CD4-positive, alpha-beta T cell treated with Interleukin-17A for 1 hour (primary cell): ENCODE data around the gene LHPP.
"Not testable (repeated sequence)": the region's sequence is repeated elsewhere in the genome, so short reads cannot be mapped to it uniquely, and the experiment has no call there.

Experiments used
- DNase-seq: peaks from one replicate; pipeline ENCODE4 v3.0.0-alpha.2; 2020

The LHPP gene

GRCh38 chr10:124598196-124598595 lies 136.6 kb downstream of the LHPP start:
- no peak for DNase-seq

DNA sequence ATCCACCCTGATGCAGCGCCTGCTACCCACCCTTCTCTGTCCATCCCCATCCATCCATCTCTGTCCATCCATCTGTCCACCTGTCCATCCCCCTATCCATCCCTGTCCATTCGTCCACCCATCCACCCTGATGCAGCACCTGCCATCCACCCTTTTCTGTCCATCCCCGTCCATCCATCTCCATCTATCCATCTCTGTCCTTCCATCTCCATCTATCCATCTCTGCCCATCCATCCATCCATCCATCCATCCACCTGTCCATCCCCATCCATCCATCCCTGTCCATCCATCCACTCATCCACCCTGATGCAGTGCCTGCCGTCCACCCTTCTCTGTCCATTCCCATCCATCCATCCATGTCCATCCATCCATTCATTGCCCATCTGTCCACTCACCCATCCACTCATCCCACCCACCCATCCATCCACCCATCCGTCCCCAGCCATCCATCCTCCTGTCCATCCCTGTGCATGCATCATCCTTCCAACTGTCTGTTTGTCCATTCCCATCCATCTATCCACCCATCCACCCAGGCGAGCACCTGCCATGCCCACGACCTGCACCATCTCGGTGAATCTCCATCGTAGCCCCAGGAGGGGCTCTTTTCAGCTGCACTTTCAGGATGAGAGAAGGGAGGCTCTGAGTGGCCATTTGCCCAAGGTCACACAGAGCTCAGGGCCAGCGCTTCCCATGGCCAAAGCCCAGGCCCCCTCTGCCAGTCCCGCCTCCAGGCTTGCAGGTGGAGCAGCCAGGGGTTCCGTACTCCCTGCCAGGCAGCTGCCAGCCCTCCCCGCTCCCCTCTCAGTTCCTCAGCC lies 137.4 kb downstream of the LHPP start:
- no peak for DNase-seq

GRCh38 chr10:124599588-124600050 lies 138.0 kb downstream of the LHPP start:
- DNase-seq: no peak

DNA sequence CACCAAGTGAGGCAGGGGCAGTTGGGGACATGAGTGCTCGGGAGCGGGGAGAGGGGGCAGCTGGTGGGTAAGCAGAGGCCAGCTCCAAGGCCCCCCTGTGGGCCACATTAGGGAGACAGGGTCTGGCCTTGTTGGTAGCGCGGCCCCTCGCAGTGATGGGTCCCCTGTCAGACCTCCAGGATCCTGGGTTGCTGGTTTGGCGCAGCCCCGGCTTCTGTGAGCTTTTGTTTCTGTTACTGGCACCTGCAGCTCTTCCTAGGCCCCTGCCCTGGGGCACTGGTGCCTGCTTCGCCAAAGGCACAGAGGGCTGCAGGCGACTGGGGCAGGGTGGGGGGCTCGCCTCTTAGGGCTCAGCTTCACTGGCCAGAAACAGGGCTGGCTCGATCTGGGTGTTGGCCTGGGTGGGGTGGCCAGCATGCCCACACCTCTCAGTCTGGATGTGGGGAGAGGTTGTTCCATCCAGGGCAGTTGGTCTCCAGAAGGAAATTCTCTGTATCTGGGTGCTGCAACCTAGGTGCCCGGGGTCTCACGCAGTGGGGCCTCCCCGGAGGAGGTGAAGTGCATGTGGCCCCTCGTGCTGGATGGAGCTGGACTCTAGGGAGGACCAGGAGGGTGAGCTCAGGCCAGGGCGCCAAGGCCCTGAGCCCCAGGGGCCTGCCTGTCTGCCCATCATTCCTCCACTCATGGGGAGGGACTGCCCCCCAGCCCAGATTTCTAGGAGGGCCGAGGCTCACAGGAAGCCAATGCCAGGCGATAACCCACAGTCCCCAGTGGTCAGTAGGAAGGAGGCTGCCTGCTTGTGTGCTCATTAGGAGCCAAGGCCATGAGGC lies 138.6 kb downstream of the LHPP start:
- no peak for DNase-seq

GRCh38 chr10:124601016-124601415 lies 139.4 kb downstream of the LHPP start:
- DNase-seq: no peak

DNA sequence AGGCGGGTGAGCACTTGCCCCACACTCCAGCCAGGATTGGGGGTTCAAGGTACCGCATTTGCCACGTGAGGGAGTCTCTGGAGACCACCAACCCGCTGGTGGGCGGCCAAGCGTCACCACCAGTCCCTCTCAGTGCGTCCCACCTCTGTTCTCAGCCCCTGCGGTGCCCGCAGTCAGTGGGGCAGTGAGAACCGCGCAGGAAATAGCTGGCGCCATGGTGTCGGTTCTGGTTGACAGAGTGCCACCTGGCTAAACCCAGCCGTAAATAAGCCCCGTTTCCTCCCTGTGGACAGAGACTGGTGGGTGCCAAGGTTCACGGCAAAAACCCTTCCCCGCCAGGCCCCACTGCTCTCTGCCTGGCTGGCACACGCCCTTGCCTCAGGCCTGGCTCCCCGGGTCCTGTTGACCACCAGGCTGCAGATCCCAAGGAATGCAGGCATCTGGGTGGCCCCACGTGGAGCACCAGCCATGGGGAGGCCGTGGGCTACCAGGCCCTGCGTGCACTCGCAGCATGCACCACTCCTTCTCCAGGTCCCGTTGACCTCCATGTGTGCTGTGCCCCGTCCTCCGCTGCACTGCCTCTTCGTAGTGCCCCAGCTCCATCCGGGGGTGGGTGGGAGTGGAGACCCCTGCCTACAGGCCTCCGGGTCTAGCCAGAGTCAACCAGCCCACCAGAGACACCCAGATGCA lies 140.0 kb downstream of the LHPP start:
- DNase-seq: no peak

DNA sequence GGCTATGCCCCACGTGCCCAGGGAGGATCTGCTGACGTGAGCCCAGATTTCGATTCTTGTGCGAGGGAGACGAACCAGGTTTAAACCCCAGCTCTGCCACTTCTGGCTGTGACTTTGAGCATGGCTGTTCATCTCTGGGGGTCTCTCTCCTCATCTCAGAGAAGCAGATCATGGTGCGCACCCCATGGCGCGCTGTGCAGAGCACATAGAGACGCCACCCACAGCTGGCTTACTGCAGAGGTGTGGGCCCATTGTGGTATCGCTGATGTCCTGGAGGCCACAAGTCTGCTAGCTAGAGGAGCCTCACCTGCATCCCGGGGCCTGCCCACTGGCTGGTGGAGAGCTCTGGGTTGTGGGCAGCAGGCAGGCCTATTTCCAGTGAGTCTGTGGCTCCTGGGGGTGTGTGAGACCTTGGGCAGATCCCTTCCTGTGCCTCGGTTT lies 140.5 kb downstream of the LHPP start:
- DNase-seq: no peak

GRCh38 chr10:124602646-124603365 lies 141.2 kb downstream of the LHPP start:
- no peak for DNase-seq

- no peak for DNase-seq
Measured at GRCh38 chr10:124603376-124604213, 142.0 kb downstream of the LHPP start.

GRCh38 chr10:124604214-124605000 lies 142.8 kb downstream of the LHPP start:
- no peak for DNase-seq

- DNase-seq: no peak
Measured at GRCh38 chr10:124605001-124605370, 143.4 kb downstream of the LHPP start.

DNA sequence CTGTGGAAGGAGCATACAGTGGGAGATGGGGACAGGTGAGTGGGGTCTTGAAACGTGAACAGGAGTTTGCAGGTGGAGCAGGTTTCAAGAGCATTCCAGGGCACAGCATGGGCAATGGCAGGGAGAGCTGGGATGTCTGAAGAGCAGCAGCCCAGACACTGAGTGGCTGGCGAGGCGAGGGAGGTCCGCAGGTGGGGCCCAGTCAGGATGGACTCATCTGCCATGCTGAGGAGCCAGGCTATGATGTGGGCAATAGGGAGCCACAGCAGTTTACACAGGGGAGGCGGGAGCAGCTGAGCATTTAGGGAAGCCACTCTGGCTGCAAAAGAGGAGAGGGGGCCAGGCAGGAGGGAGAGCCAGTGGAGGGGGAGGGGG lies 143.8 kb downstream of the LHPP start:
- DNase-seq: no peak

GRCh38 chr10:124605856-124606812 lies 144.5 kb downstream of the LHPP start:
- DNase-seq: no peak

GRCh38 chr10:124606822-124607221 lies 145.2 kb downstream of the LHPP start:
- no peak for DNase-seq

GRCh38 chr10:124607693-124608092 lies 146.1 kb downstream of the LHPP start:
- DNase-seq: no peak

- no peak for DNase-seq
Measured at GRCh38 chr10:124608093-124608721, 146.6 kb downstream of the LHPP start.

GRCh38 chr10:124609698-124610097 lies 148.1 kb downstream of the LHPP start:
- DNase-seq: no peak

DNA sequence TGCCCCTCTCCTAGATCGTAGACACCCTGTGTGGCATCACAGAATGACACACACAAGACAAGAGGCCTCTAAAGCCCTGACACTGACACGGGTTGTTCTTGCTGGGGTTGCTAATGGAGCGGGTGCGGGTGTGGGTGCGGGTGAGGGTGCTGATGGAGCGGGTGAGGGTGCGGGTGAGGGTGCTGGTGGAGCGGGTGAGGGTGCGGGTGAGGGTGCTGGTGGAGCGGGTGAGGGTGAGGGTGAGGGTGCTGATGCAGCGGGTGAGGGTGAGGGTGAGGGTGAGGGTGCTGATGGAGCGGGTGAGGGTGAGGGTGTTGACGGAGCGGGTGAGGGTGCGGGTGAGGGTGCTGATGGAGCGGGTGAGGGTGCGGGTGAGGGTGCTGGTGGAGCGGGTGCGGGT lies 148.6 kb downstream of the LHPP start:
- not testable (repeated sequence) for DNase-seq

GRCh38 chr10:124610851-124611250 lies 149.2 kb downstream of the LHPP start:
- not testable (repeated sequence) for DNase-seq
